ENCODE data around the gene HERC2. TPM values are rescaled to one million over a fixed set of nuclear protein-coding genes. Genes with fewer than 3 reads are reported as not detected.

HERC2 gene
- total and polyA plus RNA-seq, 2 of the 8 experiments (the other 6 are each of a cell fraction or from before 2014, with no cell fraction given), result 83.0 to 88.7 TPM

GRCh38 chr15:28167042-28167441 is 154.9 kb downstream of the HERC2 start (continued):
- TF ChIP-seq CTCF (IDR thresholded peaks at IDR 0.05; ENCODE audit: control extremely low read depth in 1 of 3, insufficient read depth in 1 of 3, low read depth in 1 of 3, low read length in 3 of 3), result no peak
